ENCODE results near the gene CAMK1D.
A peak's percentile ranks its signal among the peaks of the same experiment; 100 is the strongest.

Gene CAMK1D

GRCh38 chr10:12572281-12572680 lies 222.9 kb downstream of the CAMK1D start:
- no peak for DNase-seq

GRCh38 chr10:12577610-12578009 lies 228.3 kb downstream of the CAMK1D start:
- DNase-seq = no peak

- no peak for DNase-seq
Observed at GRCh38 chr10:12579954-12580858, 230.9 kb downstream of the CAMK1D start.

GRCh38 chr10:12583891-12584595 lies 234.7 kb downstream of the CAMK1D start:
- DNase-seq = no peak

- no peak for DNase-seq
Observed at GRCh38 chr10:12586741-12587140, 237.4 kb downstream of the CAMK1D start.

- DNase-seq = no peak
Observed at GRCh38 chr10:12587451-12587888, 238.1 kb downstream of the CAMK1D start.

GRCh38 chr10:12588091-12588860 lies 238.9 kb downstream of the CAMK1D start:
- DNase-seq = peak; percentile 30

GRCh38 chr10:12589291-12589690 lies 239.9 kb downstream of the CAMK1D start:
- no peak for DNase-seq

- DNase-seq = no peak
Observed at GRCh38 chr10:12589791-12590190, 240.4 kb downstream of the CAMK1D start.

- peak; percentile 47 for DNase-seq
Observed at GRCh38 chr10:12590675-12591659, 241.6 kb downstream of the CAMK1D start.

- no peak for DNase-seq
Observed at GRCh38 chr10:12592967-12593366, 243.6 kb downstream of the CAMK1D start.

- DNase-seq = no peak
Observed at GRCh38 chr10:12594448-12594944, 245.1 kb downstream of the CAMK1D start.

- no peak for DNase-seq
Observed at GRCh38 chr10:12595936-12596576, 246.7 kb downstream of the CAMK1D start.

GRCh38 chr10:12597176-12597575 lies 247.8 kb downstream of the CAMK1D start:
- DNase-seq = no peak

- no peak for DNase-seq
Observed at GRCh38 chr10:12597788-12598765, 248.7 kb downstream of the CAMK1D start.

- no peak for DNase-seq
Observed at GRCh38 chr10:12600652-12601051, 251.3 kb downstream of the CAMK1D start.

GRCh38 chr10:12602521-12602920 lies 253.2 kb downstream of the CAMK1D start:
- no peak for DNase-seq

- no peak for DNase-seq
Observed at GRCh38 chr10:12603766-12604470, 254.6 kb downstream of the CAMK1D start.

Measured in COR-L47 (cell line).